HG02970 (cell line): Measurements from ENCODE around the gene CHST3.
"Not testable (repeated sequence)": the region's sequence is repeated elsewhere in the genome, so short reads cannot be mapped to it uniquely, and the experiment has no call there.

Source experiments
- ATAC-seq: cut with Tn5 transposase; IDR thresholded peaks from one replicate; pipeline ENCODE4 v1.9.1; 2021; ENCODE audit warnings: mild to moderate bottlenecking, moderate library complexity, moderate number of reproducible peaks; ENCODE audit not compliant: unreplicated experiment, low FRiP score

Gene CHST3

GRCh38 chr10:71946700-71947099 is 17.5 kb upstream of the CHST3 start:
- no peak for ATAC-seq

GRCh38 chr10:71948496-71949067 is 15.6 kb upstream of the CHST3 start:
- no peak for ATAC-seq

GRCh38 chr10:71950683-71951082 is 13.5 kb upstream of the CHST3 start:
- no peak for ATAC-seq

- no peak for ATAC-seq
Observed at GRCh38 chr10:71952745-71953144, 11.4 kb upstream of the CHST3 start.

GRCh38 chr10:71957546-71958275 is 6.5 kb upstream of the CHST3 start:
- no peak for ATAC-seq

- no peak for ATAC-seq
Observed at GRCh38 chr10:71959526-71959925, 4.7 kb upstream of the CHST3 start.

- no peak for ATAC-seq
Observed at GRCh38 chr10:71961831-71962230, 2.4 kb upstream of the CHST3 start.

- ATAC-seq, result no peak
Observed at GRCh38 chr10:71962901-71963300, 1.3 kb upstream of the CHST3 start.

GRCh38 chr10:71963351-71964097 is 671 bp upstream of the CHST3 start:
- ATAC-seq, result no peak

- no peak for ATAC-seq
Observed at GRCh38 chr10:71964743-71965515, 734 bp downstream of the CHST3 start.

GRCh38 chr10:71965623-71966022 is 1.4 kb downstream of the CHST3 start:
- ATAC-seq, result no peak

GRCh38 chr10:71966046-71967004 is 2.1 kb downstream of the CHST3 start:
- ATAC-seq, result no peak

- ATAC-seq, result not testable (repeated sequence)
Observed at GRCh38 chr10:71967958-71968357, 3.8 kb downstream of the CHST3 start.

GRCh38 chr10:71968553-71969474 is 4.6 kb downstream of the CHST3 start:
- ATAC-seq, result no peak

GRCh38 chr10:71969929-71970328 is 5.7 kb downstream of the CHST3 start:
- ATAC-seq, result no peak

GRCh38 chr10:71970331-71970730 is 6.1 kb downstream of the CHST3 start:
- ATAC-seq, result no peak

GRCh38 chr10:71970869-71971268 is 6.7 kb downstream of the CHST3 start:
- no peak for ATAC-seq

GRCh38 chr10:71971311-71971731 is 7.1 kb downstream of the CHST3 start:
- no peak for ATAC-seq
